Measurements from ENCODE around the gene CCDC186.

The CCDC186 gene

GRCh38 chr10:114073395-114074186, 100.4 kb downstream of the CCDC186 start:
- in situ Hi-C loops (cut with MboI; ENCODE audit: low sequenced_read_pairs): no loop called here

- in situ Hi-C loops (cut with MboI; ENCODE audit: low sequenced_read_pairs): no loop called here
Measured at GRCh38 chr10:114071178-114071577, 102.8 kb downstream of the CCDC186 start.

Data from HL-60/S4 treated with phorbol 12-myristate 13-acetate at 8.2 ng/mL for 4 days and 3 days (cell line).